ENCODE results near the gene DAPP1.

DAPP1 gene

GRCh38 chr4:99853190-99853589 is 36.6 kb downstream of the DAPP1 start:
- no peak for DNase-seq (ENCODE audit: low read depth in 1 of 2, low spot score in 1 of 2)

- no peak for DNase-seq (ENCODE audit: low read depth in 1 of 2, low spot score in 1 of 2)
These were observed 37.4 kb downstream of the DAPP1 start for GRCh38 chr4:99853999-99854398.

- DNase-seq (ENCODE audit: low read depth in 1 of 2, low spot score in 1 of 2) = no peak
These were observed 39.1 kb downstream of the DAPP1 start for GRCh38 chr4:99855678-99856077.

DNA sequence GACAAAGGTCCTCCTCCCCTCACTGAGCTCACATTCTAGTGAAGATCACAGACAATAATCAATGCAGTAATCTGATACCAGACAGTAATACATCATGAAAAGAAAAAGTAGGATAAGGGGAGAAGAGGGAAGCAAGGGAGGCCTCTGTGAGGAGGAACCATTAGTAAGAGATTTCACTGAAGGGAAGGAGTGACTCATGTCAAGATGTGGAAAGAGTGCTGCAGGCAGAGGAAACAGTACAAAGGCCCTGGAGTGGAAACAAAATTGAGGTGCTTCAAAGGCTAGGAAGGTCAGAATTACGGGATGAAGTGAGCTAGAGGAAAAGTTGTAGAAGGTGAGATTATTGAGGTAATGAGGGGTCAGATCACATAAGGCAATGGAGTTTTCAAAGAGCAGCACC is 39.5 kb downstream of the DAPP1 start:
- DNase-seq (ENCODE audit: low read depth in 1 of 2, low spot score in 1 of 2) = peak in 1 of 2 donors; percentile 40

- no peak for DNase-seq (ENCODE audit: low read depth in 1 of 2, low spot score in 1 of 2)
These were observed 40.7 kb downstream of the DAPP1 start for GRCh38 chr4:99857307-99857706.

DNA sequence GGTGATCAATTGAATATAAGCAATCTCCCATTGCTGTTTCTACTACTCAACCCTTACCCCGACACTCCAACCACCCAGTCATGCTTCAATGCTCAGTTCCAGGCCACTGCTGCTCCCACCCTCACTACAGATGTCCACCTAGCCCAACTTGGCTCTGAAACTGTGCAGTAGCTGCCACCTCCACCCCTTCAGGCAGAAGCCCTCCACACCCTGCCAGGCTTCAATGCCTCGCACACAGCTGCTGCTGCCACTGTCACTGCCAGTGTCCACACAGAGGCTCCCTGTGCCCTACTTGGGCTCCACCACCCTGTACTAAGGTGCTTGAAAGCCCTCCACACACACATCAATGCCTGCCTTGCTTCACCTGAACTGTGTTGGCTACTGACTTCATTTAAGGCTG is 43.0 kb downstream of the DAPP1 start:
- no peak for DNase-seq (ENCODE audit: low read depth in 1 of 2, low spot score in 1 of 2)

- DNase-seq (ENCODE audit: low read depth in 1 of 2, low spot score in 1 of 2) = no peak
These were observed 43.9 kb downstream of the DAPP1 start for GRCh38 chr4:99860521-99860920.

DNA sequence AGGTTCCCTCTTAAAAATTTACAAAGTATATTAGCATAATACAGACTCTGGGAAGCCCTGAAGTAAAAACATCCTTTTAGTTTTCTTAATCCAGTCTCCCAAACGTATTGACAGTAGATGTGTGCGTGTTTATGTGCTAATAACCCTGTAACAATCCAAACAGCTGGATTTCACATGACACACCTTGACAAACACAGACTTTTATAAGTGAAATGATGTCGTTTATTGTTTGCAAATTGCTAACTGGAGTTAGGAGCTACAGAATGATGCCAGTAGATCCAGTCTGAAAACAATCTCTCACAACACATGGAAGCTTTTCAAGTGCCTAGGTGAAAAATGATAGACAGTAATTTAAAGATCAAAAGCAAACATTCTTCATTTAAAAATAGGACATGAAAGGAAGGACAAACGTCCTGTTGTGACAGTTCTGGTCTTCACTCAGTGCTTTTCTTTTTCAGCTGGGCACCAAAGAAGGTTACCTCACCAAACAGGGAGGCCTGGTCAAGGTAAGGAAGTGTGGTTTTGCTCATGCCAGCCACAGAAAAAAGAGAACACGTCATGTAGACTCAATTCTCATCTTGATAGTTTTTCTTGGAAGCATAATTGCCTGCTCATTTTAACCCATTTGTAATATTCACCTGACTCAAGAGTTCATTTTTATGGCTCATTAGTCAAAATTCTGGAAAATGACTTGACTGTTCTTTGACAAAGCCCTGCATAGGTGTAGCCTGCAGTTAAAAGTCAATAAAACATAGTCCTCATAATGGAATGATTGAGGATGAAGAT is 44.7 kb downstream of the DAPP1 start:
- no peak for DNase-seq (ENCODE audit: low read depth in 1 of 2, low spot score in 1 of 2)

DNA sequence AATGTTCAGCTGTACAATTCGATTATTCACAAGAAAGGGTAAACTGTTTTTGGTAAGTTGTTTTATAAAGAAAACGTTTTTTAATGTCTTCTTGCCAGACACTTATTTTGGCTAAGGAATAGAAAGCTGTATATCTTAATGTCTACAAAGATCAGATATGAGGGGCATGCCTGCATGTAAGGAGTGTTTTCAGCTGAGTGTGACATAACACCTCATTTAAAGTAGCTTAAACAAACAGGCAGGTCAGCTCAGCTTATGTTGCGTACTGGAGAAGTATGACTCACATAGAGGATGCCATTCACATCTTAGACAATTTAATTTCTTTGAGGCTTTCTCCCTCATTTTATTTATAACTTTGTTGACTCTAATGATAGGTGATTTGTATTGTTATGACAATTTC is 47.2 kb downstream of the DAPP1 start:
- no peak for DNase-seq (ENCODE audit: low read depth in 1 of 2, low spot score in 1 of 2)

DNA sequence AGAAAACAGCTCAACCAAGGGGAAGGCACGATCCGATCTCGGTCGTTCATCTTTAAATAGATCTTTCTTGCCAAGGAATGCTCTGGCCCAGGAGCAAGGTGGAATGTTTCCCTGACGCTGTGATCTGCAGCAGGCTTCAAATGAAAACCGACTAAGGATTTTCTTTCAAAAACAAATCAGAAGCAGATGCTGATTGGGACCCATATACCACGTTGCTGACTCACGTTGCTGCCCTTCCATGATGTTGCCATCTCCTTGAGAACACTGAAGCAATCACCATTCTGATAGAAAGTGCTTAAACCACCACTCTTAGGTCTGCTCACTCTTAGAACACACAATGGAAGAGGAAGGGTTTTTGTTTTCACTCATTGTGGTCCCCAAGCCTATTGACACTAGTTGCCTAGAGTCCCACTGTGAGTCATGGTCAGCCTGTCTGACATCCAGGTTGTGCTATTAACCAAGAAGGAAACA is 51.5 kb downstream of the DAPP1 start:
- DNase-seq (ENCODE audit: low read depth in 1 of 2, low spot score in 1 of 2) = no peak

DNA sequence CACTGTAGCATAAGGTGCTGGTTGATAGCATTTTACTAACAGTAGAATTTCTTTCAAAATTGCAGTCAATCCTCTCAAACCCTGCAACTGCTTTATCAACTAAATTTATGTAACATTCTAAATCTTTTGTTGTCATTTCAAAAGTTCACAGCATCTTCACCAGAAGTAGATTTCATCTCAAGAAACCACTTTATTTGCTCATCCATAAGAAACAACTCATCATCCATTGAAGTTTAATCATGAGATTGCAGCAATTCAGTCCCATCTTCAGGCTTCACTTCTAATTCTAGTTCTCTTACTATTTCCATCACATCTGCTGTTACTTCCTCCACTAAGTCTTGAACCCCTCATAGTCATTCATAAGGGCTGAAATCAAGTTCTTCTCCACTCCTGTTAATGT is 55.9 kb downstream of the DAPP1 start:
- no peak for DNase-seq (ENCODE audit: low read depth in 1 of 2, low spot score in 1 of 2)

- DNase-seq (ENCODE audit: low read depth in 1 of 2, low spot score in 1 of 2) = no peak
These were observed 58.4 kb downstream of the DAPP1 start for GRCh38 chr4:99875071-99875470.

GRCh38 chr4:99876946-99877345 is 60.3 kb downstream of the DAPP1 start:
- no peak for DNase-seq (ENCODE audit: low read depth in 1 of 2, low spot score in 1 of 2)

DNA sequence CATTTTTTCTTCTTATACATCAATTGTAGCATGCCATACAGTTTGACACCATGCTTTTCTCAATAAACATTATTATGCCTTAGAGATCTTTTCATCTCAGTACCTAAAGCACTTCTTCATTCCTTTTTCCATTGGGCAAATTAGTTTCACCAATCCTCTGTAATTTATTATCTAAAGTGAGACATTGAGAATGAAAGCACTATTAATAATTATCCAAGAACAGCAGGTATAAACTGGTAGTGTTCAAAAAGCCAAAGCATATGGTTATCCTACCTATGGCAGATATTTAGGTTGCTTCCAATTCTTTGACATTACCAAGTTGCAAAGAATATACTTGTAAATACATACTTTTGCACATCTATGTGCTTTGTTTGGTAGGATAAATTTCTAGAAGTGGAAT is 62.0 kb downstream of the DAPP1 start:
- no peak for DNase-seq (ENCODE audit: low read depth in 1 of 2, low spot score in 1 of 2)

GRCh38 chr4:99879458-99879857 is 62.8 kb downstream of the DAPP1 start:
- no peak for DNase-seq (ENCODE audit: low read depth in 1 of 2, low spot score in 1 of 2)

DNA sequence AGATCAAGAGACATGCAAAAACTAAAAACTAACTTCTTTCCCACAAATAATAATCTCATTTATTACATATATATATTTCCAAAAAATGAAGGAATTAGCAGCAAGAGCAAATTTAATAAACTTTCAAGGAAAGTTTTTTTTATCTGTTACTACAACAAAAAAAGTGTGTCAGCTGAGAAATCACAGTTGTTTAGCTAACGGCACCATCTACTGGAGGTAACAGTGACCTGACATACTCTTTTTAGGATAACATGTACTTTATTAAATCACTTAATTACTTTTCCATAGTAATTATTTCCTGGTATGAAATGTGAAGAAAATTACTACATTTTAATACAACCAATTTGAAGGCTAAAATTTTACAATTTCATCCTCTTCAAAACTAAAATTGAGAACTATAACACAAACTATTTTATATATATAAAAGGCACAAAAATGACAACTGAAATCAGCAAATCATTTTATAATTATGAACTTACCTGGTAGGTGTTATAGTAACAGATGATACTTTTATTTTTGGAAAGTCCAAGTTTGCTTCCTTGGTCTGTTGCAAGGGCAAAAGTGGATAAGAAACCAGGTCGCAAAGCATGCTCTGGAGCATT is 68.5 kb downstream of the DAPP1 start:
- DNase-seq (ENCODE audit: low read depth in 1 of 2, low spot score in 1 of 2) = peak in 1 of 2 donors; percentile 33

DNA sequence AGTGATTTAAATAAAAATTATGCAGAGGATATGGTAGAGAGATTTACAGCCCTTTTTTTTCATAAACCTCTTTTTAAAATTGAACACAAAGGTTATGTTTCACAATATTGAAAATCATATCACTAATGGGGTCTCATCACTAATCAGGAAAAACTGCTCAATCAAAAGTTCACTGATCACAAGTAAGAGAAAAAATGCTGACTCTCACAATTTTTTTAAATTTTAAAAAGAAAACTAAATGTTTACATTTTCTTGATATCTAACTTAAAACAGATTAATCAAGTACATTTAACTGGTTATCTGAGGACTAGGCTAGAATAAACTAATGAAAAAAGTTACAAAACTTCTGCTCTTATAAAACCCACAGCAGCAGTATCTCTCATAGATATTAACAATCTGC is 69.1 kb downstream of the DAPP1 start:
- no peak for DNase-seq (ENCODE audit: low read depth in 1 of 2, low spot score in 1 of 2)

DNA sequence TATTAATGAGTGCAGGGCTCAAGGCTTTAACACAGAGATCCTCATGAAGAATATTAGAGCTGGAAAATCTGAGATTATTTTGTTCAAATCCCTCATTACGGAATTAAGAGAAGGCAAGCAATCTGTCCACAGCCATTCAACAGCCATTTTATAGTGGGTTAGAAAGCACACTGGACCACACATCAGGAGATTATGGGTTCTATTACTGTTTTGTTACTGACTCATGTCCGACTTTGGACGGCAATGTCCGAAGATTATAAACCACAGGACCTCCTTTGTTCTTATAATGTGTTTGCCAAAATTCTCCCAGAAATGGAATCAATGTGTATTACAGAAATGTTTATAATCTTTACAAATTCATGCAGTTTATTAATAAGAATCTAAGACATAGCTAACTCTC is 69.5 kb downstream of the DAPP1 start:
- no peak for DNase-seq (ENCODE audit: low read depth in 1 of 2, low spot score in 1 of 2)

- no peak for DNase-seq (ENCODE audit: low read depth in 1 of 2, low spot score in 1 of 2)
These were observed 71.2 kb downstream of the DAPP1 start for GRCh38 chr4:99887837-99888236.

GRCh38 chr4:99891351-99891750 is 74.7 kb downstream of the DAPP1 start:
- DNase-seq (ENCODE audit: low read depth in 1 of 2, low spot score in 1 of 2) = no peak

DNA sequence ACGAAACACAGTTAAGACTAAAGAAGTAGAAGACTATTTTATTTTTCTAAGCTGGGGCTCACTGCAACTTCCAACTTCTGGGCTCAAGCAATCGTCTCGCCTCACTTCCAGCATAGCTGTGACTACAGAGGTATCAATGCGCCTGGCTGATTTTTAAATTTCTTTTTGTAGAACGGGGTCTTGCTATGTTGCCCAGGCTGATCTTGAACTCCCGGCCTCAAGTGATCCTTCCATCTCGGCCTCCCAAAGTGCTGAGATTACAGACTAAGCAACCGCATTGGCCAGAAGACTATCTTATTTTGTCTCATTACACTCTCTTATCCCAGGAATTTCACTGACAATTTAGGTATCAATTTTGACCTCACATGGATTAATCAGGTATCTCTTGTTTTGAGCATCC is 76.4 kb downstream of the DAPP1 start:
- no peak for DNase-seq (ENCODE audit: low read depth in 1 of 2, low spot score in 1 of 2)

GRCh38 chr4:99893839-99894160 is 77.2 kb downstream of the DAPP1 start:
- no peak for DNase-seq (ENCODE audit: low read depth in 1 of 2, low spot score in 1 of 2)
